Middle frontal gyrus (tissue), 1 donor: Measurements from ENCODE around the gene SNAPC2.
"Not testable (repeated sequence)": the region's sequence is repeated elsewhere in the genome, so short reads cannot be mapped to it uniquely, and the experiment has no call there.

ENCODE experiments used
- DNase-seq: peaks from one replicate; pipeline ENCODE4 v3.0.0-alpha.2; 2015; ENCODE audit warnings: low spot score; ENCODE audit errors: extremely low spot score

Gene SNAPC2

GRCh38 chr19:7908742-7909461, 11.2 kb upstream of the SNAPC2 start:
- no peak for DNase-seq

GRCh38 chr19:7909471-7910067, 10.6 kb upstream of the SNAPC2 start:
- no peak for DNase-seq

DNA sequence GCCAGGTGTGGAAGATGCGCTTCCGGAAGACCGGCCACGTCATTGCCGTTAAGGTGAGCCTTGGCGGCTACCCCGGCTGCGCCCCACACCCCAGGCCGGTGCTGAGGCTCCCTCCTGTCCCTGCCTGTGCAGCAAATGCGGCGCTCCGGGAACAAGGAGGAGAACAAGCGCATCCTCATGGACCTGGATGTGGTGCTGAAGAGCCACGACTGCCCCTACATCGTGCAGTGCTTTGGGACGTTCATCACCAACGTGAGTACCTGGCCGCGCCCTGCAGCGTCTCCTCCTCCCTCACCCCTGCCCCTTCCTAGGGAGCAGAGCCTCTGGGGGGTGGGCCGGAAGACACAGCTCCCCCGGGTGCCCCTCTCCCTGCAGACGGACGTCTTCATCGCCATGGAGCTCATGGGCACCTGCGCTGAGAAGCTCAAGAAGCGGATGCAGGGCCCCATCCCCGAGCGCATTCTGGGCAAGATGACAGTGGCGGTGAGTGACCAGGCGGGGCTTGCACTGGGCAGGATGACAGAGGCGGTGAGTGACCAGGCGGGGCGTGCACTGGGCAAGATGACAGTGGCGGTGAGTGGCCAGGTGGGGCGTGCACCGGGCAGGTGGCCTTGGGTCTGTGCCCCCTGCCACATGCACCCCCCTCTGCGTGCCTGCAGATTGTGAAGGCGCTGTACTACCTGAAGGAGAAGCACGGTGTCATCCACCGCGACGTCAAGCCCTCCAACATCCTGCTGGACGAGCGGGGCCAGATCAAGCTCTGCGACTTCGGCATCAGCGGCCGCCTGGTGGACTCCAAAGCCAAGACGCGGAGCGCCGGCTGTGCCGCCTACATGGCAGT, 9.6 kb upstream of the SNAPC2 start:
- DNase-seq = no peak

DNA sequence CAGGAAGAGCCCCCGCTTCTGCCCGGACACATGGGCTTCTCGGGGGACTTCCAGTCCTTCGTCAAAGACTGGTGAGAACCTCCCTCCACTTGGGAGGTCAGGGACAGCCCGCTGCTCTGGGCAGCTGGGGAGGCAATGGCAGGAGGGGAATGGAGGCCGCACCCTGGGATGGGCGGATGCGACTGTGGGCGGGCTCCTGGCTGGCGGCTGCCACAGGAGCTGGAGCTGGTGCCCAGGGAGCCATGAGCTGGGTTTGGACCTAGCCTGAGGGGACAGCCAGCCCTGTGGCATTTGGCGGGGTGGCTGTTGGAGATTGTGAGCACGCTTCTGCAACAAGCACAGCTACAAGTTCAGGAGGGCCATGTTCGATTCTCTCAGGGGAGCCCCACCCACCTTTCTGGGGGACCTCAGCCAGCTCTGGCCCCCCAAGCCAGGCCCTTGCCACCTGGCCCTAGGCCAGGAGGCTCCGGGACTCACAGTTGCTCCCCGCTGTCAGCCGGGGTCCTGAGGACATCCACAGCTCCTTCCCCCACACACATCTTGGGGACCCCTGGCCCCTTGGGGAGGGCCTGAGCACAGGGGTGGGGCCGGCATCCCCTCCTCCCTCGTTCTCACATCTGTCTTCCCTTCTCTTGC, 8.5 kb upstream of the SNAPC2 start:
- no peak for DNase-seq

DNA sequence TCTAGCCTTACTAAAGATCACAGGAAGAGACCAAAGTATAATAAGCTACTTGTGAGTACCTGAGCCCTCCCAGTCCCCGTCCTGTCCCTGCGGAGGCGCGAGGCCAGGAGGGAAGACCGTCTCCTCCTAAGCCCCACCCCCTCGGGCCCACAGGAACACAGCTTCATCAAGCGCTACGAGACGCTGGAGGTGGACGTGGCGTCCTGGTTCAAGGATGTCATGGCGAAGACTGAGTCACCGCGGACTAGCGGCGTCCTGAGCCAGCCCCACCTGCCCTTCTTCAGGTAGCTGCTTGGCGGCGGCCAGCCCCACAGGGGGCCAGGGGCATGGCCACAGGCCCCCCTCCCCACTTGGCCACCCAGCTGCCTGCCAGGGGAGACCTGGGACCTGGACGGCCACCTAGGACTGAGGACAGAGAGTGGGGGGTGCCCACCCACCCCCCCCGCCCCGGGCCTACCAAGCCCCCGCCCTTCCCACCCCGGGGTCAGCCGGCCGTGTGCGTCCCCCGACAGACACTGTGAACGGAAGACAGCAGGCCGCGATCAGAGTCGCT, 7.9 kb upstream of the SNAPC2 start:
- DNase-seq = no peak

DNA sequence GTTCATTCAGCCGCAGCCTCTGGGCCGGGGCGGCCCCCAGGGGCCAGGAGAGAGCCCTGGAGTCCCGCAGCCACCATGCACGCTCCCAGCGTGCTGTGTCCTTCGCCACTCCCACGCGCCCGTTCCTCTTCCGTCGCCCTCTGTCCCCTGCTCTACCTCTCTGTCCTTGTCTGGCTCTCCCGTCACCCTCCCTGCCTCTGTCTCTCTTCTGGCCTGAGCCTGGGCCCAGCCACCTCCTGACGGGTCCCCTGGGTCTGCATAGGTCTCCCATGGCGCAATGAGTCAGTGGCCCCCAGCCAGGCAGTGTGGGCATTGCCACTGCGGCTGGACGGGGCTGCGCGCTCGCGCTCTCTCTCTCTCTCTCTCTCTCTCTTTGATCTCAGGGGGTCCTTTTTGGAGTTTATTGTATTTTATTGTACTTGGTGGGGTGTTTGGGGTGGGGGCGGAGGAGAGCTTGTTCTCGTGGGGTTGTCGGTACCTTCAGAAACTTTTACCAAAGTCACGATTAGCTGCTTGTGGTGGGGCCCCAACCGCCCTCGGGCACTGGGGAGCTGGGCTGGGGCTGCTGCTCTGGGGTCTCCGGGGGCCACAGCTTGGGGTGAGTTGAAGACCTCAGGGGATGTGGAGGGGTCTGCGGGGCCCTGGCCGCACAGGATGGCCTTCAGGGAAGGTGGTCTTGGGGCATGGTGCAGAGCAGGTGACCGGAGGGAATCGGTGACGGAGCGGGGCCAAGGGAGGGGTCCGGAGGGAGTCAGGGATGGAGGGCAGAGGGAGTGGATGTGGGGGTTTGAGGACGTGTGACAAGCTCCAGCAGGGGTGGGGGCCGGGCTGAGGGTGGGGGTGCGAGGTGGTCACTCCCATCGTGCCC, 7.2 kb upstream of the SNAPC2 start:
- DNase-seq = no peak

GRCh38 chr19:7913652-7914051, 6.5 kb upstream of the SNAPC2 start:
- no peak for DNase-seq

DNA sequence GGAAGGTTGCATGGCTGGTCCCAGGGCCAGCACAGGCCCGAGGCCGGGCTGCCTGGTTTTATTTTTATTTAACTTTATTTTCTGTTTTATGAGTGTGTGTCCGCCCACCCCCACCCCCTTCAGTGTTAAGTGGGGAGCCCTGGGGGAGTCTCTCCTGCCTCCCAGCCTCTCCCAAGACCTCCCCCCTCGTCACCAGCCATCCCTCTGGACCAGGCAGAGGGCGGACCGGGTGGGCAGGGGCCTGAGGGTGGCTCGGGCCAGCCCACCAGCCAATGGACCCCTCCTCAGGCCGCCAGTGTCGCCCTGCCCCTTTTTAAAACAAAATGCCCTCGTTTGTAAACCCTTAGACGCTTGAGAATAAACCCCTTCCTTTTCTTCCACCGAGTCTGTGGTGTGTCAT, 6.0 kb upstream of the SNAPC2 start:
- DNase-seq = no peak

DNA sequence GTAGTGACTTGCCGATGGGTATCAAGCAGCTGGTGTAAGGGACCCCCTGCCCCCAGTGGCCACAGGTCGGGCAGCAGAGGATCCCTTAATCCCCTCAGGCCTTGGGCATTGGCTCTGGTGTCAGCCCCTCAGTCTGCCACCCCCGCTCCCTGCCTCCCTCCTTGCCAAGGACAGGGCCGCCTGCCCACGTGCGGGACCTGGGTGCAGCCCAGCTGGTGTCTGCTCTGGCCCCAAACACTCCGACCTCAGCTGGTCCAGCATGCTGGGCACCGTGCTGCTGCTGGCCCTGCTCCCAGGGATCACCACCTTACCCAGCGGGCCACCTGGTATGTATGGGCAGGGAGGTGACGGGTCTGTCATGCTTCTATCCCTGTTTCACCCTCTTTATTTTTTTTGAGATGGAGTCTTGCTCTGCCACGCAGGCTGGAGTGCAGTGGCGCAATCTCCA, 5.5 kb upstream of the SNAPC2 start, which contains the start of gene TGFBR3L:
TGFBR3L (plus strand) TSS at position 233 of the 448 bp plus-strand sequence.
- no peak for DNase-seq

DNA sequence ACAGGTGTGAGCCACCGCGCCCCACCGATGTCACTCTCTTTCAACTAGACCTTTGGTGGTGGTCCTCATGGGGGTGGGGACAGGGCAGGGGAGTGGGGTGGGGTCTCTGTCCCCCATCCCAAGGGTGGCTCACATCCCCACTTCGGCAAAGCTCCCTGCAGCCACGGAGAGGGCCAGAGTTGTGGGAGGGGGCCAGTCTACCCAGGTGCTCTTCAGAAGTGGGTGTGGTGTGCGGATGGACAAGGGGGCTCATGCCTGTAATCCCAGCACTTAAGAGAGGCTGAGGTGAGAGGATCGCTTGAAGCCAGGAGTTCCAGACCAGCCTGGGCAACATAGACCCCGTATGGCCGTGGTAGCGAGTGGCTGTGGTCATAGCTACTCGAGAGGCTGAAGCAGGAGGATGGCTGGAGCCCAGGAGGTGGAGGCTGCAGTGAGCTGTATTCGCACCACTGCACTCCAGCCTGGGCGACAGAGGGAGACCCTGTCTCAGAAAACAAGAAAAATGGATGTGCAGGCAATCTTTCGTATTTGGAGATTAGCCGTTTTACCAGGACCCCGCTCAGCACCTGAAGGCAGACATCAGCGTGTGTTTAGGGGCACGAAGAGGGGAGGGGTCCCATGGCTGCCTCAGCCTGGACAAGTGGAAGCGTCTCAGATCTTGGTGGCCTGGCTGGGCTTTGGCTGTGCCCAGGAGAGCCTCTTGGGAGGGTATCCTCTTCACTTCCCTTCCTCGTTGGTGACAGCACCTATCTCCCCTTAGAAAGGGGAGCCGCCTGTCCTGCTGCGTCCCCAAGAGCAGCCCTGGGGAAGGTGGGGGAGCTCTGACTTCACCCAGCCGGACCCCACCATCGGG, 4.7 kb upstream of the SNAPC2 start:
- DNase-seq = no peak

DNA sequence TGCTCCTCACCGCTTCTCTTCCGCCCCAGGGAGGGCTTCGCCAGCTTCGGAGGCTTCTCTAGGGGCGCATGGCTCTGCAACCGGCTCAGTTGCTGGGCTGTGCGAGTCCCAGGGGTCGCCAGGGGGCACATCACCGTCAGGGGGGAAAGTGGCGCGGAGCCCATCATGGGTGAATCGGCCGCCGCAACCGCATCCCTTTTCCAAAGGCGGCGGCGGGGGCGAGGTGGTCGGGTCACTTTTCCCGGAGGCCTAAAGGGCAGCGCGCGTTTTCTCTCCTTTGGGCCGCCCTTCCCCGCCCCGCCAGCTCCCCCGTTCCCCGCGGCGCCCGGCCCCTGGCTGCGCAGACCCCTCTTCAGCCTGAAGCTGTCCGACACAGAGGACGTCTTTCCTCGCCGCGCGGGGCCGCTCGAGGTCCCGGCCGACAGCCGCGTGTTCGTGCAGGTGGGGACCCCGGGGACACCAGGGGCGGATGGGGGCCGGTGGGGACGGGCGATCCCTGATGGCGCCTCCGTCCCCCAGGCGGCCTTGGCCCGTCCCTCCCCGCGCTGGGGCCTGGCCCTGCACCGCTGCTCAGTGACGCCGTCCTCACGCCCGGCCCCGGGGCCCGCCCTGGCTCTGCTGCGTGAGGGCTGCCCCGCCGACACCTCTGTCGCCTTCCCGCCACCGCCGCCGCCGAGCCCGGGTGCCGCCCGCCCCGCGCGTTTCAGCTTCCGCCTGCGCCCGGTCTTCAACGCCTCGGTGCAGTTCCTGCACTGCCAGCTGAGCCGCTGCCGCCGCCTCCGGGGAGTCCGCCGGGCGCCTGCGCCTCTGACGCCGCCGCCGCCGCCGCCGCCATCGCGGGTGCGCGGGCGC, 3.8 kb upstream of the SNAPC2 start:
- DNase-seq = no peak

- DNase-seq = no peak
Observed at GRCh38 chr19:7916955-7917266, 3.2 kb upstream of the SNAPC2 start.

- DNase-seq = no peak
Observed at GRCh38 chr19:7917267-7918061, 2.7 kb upstream of the SNAPC2 start.

DNA sequence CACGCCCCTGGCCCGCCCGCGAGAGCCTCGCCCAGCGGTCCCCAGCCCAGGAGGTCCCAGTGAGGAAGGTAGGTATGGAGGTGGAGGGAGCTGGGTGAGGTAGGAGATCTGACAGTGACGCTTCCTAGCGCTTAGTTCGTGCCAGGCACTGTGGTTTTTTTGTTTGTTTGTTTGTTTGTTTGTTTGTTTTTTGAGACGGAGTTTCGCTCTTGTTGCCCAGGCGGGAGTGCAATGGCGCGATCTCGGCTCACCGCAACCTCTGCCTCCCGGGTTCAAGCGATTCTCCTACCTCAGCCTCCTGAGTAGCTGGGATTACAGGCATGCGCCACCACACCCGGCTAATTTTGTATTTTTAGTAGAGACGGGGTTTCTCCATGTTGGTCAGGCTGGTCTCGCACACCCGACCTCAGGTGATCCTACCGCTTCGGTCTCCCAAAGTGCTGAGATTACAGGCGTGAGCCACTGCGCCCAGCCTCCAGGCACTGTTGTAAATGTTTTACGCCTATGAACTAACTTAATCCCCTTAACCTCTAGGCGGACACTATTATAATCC, 2.0 kb upstream of the SNAPC2 start:
- DNase-seq = not testable (repeated sequence)

DNA sequence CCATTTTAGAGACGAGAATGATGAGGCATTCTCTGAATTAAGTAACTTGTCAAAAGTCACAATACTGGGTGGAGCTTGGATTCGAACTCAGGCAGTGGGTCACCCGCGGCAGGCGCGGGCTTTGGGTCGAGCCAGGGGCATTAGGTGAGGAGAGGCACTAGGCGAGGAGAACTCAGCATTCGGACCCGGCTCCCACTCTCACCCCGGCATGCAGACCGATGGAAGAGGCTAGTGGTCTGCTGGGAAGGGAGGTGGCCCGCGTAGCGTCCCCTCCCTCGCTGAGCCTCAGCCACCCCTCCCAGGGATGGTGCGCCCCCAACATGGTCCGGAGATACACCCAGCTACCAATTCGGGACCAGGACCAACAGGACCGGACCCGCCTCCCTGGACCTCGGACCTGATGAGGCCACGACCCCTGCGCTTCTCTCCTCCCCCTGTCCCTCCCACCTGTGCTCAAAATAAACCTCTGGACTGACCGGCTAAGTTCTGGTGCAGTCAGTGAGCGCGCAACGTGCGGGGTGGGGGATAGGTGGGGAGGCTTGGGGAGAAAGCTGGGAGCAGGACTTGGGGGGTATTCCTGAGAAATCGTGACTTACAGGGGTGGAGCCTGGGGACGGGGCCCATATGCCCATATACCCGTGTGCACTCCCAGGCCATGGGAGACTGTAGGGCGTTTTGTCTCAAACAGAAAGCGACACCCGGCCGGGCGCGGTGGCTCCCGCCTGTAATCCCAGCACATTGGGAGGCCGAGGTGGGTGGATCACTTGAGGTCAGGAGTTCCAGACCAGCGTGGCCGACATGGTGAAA, 1.3 kb upstream of the SNAPC2 start:
- no peak for DNase-seq

- DNase-seq = peak; percentile 85
Observed at GRCh38 chr19:7920519-7921301, 572 bp downstream of the SNAPC2 start.
